Fibroblast of lung (primary cell): ENCODE measurements around the gene RASA3. TPM values are rescaled to one million over a fixed set of nuclear protein-coding genes. Genes with fewer than 3 reads are reported as not detected.
A peak's percentile ranks its signal among the peaks of the same experiment; 100 is the strongest.

Experiments
- DNase-seq, 2 donors: peaks; one replicate each; pipeline versions ENCODE4 v3.0.0 to v3.0.0-alpha.2; 2010; ENCODE audit warnings: low read depth in 2 of 2
- H2AFZ ChIP-seq: 2 replicates; pipeline ENCODE4 v1.5.1; 2012; ENCODE audit warnings: low read length, control low read depth, inconsistent platforms
- H3K27ac ChIP-seq: 2 replicates; pipeline ENCODE4 v1.5.1; 2011; ENCODE audit warnings: low read length, control low read depth; ENCODE audit not compliant: insufficient read depth
- H3K27me3 ChIP-seq: 2 replicates; pipeline ENCODE4 v1.5.1; 2011; ENCODE audit warnings: mild to moderate bottlenecking, low read length; ENCODE audit not compliant: control insufficient read depth, insufficient read depth
- H3K36me3 ChIP-seq: 2 replicates; pipeline ENCODE4 v1.5.1; 2011; ENCODE audit warnings: low read length; ENCODE audit not compliant: control insufficient read depth, insufficient read depth
- H3K4me1 ChIP-seq: 2 replicates; pipeline ENCODE4 v1.5.1; 2011; ENCODE audit warnings: low read length; ENCODE audit not compliant: control insufficient read depth, insufficient read depth; ENCODE audit errors: extremely low read depth
- H3K4me2 ChIP-seq: 2 replicates; pipeline ENCODE4 v1.5.1; 2011; ENCODE audit warnings: low read length, control low read depth; ENCODE audit not compliant: insufficient read depth; ENCODE audit errors: extremely low read depth
- H3K4me3 ChIP-seq, 4 experiments: fragments of 200-600 bp in 1 of 4; sonication (generic) in 1 of 4; replicated peaks in 1 of 4; 2 replicates each; pipeline ENCODE4 v1.5.1; 2011 to 2016; ENCODE audit warnings: low read length in 4 of 4, low read depth in 3 of 4, mild to moderate bottlenecking in 3 of 4, control low read depth in 2 of 4, inconsistent platforms in 1 of 4, mixed read lengths in 1 of 4; ENCODE audit not compliant: insufficient read depth in 1 of 4; ENCODE audit errors: control extremely low read depth in 1 of 4
- H3K79me2 ChIP-seq: 2 replicates; pipeline ENCODE4 v1.5.1; 2012; ENCODE audit warnings: mild to moderate bottlenecking, low read length, inconsistent platforms; ENCODE audit not compliant: control insufficient read depth, insufficient read depth
- H3K9ac ChIP-seq: 2 replicates; pipeline ENCODE4 v1.5.1; 2011; ENCODE audit warnings: mild to moderate bottlenecking, low read length, control low read depth; ENCODE audit not compliant: insufficient read depth
- H3K9me3 ChIP-seq: 2 replicates; pipeline ENCODE4 v1.5.1; 2012; ENCODE audit warnings: low read depth, low read length; ENCODE audit not compliant: control insufficient read depth, insufficient read depth
- H4K20me1 ChIP-seq: 2 replicates; pipeline ENCODE4 v1.5.1; 2011; ENCODE audit warnings: low read length; ENCODE audit not compliant: control insufficient read depth, insufficient read depth; ENCODE audit errors: extremely low read depth
- CTCF ChIP-seq, 2 donors: IDR thresholded peaks in 1 of 2; conservative IDR thresholded peaks in 1 of 2; 1 replicate in 1 of 2; 2 replicates in 1 of 2; pipeline ENCODE4 v1.5.1; 2011 to 2012; ENCODE audit warnings: low read length in 2 of 2, control low read depth in 1 of 2, inconsistent platforms in 1 of 2, low read depth in 1 of 2, mild to moderate bottlenecking in 1 of 2
- EZH2 ChIP-seq: IDR thresholded peaks from 2 replicates; pipeline ENCODE4 v1.5.1; 2012; ENCODE audit warnings: low read length, control low read depth, mild to moderate bottlenecking; ENCODE audit errors: missing control alignments
- polyA plus RNA-seq, 2 donors: library from polyadenylated mRNA; depleted of rRNA in 1 of 2; stranded (reverse) in 1 of 2; unstranded in 1 of 2; fragments of >200 nt; gene quantifications; 2 replicates each; pipeline ENCODE4 v1.2.1, GENCODE V29; 2011 to 2012; ENCODE audit warnings: missing spikeins in 1 of 2
- total RNA-seq: library from RNA; depleted of rRNA; stranded (reverse); fragments of >200 nt; gene quantifications from 2 replicates; pipeline ENCODE4 v1.2.1, GENCODE V29; 2014

RASA3 gene
- total and polyA plus RNA-seq, 2 donors (not counting 1 experiment from before 2014, with no cell fraction given), result 26.6 to 31.1 TPM

- no peaks in the 10 kb centered on the region for H3K27me3 ChIP-seq
- DNase-seq, result no peak
- no peak overlapping the region for H3K4me2 ChIP-seq
- no peaks in the 10 kb centered on the region for H3K79me2 ChIP-seq
- no peaks in the 10 kb centered on the region for H3K9me3 ChIP-seq
- no peaks in the 10 kb centered on the region for H4K20me1 ChIP-seq
- no peak overlapping the region for H2AFZ ChIP-seq
- TF ChIP-seq EZH2 (no peak), CTCF (conservative IDR thresholded peaks at IDR 0.05 in 1 of 2, IDR thresholded peaks at IDR 0.05 in 1 of 2; ENCODE audit: low read depth in 1 of 2, low read length in 2 of 2) (no peak)
- H3K4me3 ChIP-seq, result no peak overlapping the region
- H3K27ac ChIP-seq, result no peak overlapping the region
- no peaks in the 10 kb centered on the region for H3K4me1 ChIP-seq
- no peaks in the 10 kb centered on the region for H3K36me3 ChIP-seq
- H3K9ac ChIP-seq, result no peak overlapping the region
Observed at GRCh38 chr13:114148521-114148855, 16.1 kb upstream of the RASA3 start.

GRCh38 chr13:114147803-114148520 lies 15.5 kb upstream of the RASA3 start:
- Histone ChIP-seq H3K79me2 (no peaks in the 10 kb centered on the region), H3K4me3 (no peak overlapping the region), H2AFZ (no peak overlapping the region), H3K36me3 (no peaks in the 10 kb centered on the region), H3K27me3 (peaks cover 2% of the 10 kb centered on the region), H3K4me1 (no peaks in the 10 kb centered on the region), H3K9me3 (no peaks in the 10 kb centered on the region), H3K9ac (no peak overlapping the region), H4K20me1 (no peaks in the 10 kb centered on the region), H3K27ac (no peak overlapping the region), H3K4me2 (no peak overlapping the region)
- TF ChIP-seq EZH2 (no peak), CTCF (conservative IDR thresholded peaks at IDR 0.05 in 1 of 2, IDR thresholded peaks at IDR 0.05 in 1 of 2; ENCODE audit: low read depth in 1 of 2, low read length in 2 of 2) (no peak)
- no peak for DNase-seq

GRCh38 chr13:114146629-114147028 lies 14.2 kb upstream of the RASA3 start:
- H3K9ac ChIP-seq, result no peak overlapping the region
- no peak overlapping the region for H2AFZ ChIP-seq
- no peak overlapping the region for H3K27ac ChIP-seq
- no peak overlapping the region for H3K4me3 ChIP-seq
- TF ChIP-seq EZH2 (no peak), CTCF (conservative IDR thresholded peaks at IDR 0.05 in 1 of 2, IDR thresholded peaks at IDR 0.05 in 1 of 2; ENCODE audit: low read depth in 1 of 2, low read length in 2 of 2) (peak in 1 of 2 donors; percentile 48)
- peaks cover 2% of the 10 kb centered on the region for H3K27me3 ChIP-seq
- H3K36me3 ChIP-seq, result no peaks in the 10 kb centered on the region
- no peak for DNase-seq
- no peaks in the 10 kb centered on the region for H3K9me3 ChIP-seq
- no peaks in the 10 kb centered on the region for H4K20me1 ChIP-seq
- H3K4me2 ChIP-seq, result no peak overlapping the region
- H3K79me2 ChIP-seq, result no peaks in the 10 kb centered on the region
- H3K4me1 ChIP-seq, result no peaks in the 10 kb centered on the region
